T-helper 2 cell (primary cell): ENCODE data around the gene ATP6AP1.

ENCODE experiments used
- DNase-seq, 5 experiments: peaks; one replicate each; pipeline versions ENCODE4 v3.0.0 to v3.0.0-alpha.2; 2012 to 2022

ATP6AP1 gene

GRCh38 chrX:154449618-154450017 lies 21.1 kb downstream of the ATP6AP1 start:
- no peak for DNase-seq

- DNase-seq: no peak
These were observed 21.8 kb downstream of the ATP6AP1 start for GRCh38 chrX:154450312-154450711.

GRCh38 chrX:154452823-154453222 lies 24.3 kb downstream of the ATP6AP1 start:
- no peak for DNase-seq

- DNase-seq: peak; percentile 25 to 83 (median 57)
These were observed 29.1 kb downstream of the ATP6AP1 start for GRCh38 chrX:154457491-154458115.

- peak; percentile 39 to 77 (median 63) for DNase-seq
These were observed 29.9 kb downstream of the ATP6AP1 start, which contains the start of gene PLXNA3 for GRCh38 chrX:154458116-154458953. Gene PLXNA3 (plus strand): TSS chrX:154458281. CDS start chrX:154460184, 1,903 bp downstream.

GRCh38 chrX:154458954-154459778 lies 30.7 kb downstream of the ATP6AP1 start:
- peak in 1 of 5 experiments; percentile 55 for DNase-seq

GRCh38 chrX:154459832-154460231 lies 31.4 kb downstream of the ATP6AP1 start:
- no peak for DNase-seq

GRCh38 chrX:154460326-154460725 lies 31.8 kb downstream of the ATP6AP1 start:
- no peak for DNase-seq

GRCh38 chrX:154462396-154462795 lies 33.9 kb downstream of the ATP6AP1 start:
- DNase-seq: no peak

- no peak for DNase-seq
These were observed 35.2 kb downstream of the ATP6AP1 start for GRCh38 chrX:154463611-154464220.

- no peak for DNase-seq
These were observed 36.4 kb downstream of the ATP6AP1 start for GRCh38 chrX:154464806-154465365.

- DNase-seq: no peak
These were observed 37.1 kb downstream of the ATP6AP1 start for GRCh38 chrX:154465601-154466000.

- no peak for DNase-seq
These were observed 37.6 kb downstream of the ATP6AP1 start for GRCh38 chrX:154466036-154466435.

GRCh38 chrX:154466907-154467306 lies 38.4 kb downstream of the ATP6AP1 start:
- no peak for DNase-seq

GRCh38 chrX:154467556-154467955 lies 39.1 kb downstream of the ATP6AP1 start:
- no peak for DNase-seq

GRCh38 chrX:154468217-154468616 lies 39.7 kb downstream of the ATP6AP1 start:
- no peak for DNase-seq

GRCh38 chrX:154469114-154469513 lies 40.6 kb downstream of the ATP6AP1 start:
- no peak for DNase-seq

GRCh38 chrX:154469880-154470279 lies 41.4 kb downstream of the ATP6AP1 start:
- no peak for DNase-seq

- DNase-seq: no peak
These were observed 42.0 kb downstream of the ATP6AP1 start for GRCh38 chrX:154470434-154470833.

- no peak for DNase-seq
These were observed 42.6 kb downstream of the ATP6AP1 start for GRCh38 chrX:154470914-154471568.

GRCh38 chrX:154471839-154472684 lies 43.6 kb downstream of the ATP6AP1 start:
- DNase-seq: no peak
